Left lung (tissue), 10 donors: ENCODE measurements around the gene ABTB2. TPM values are rescaled to one million over a fixed set of nuclear protein-coding genes. Genes with fewer than 3 reads are reported as not detected.

Experiments
- ATAC-seq: fragments of 200-7000 bp; cut with Tn5 transposase; one replicate; pipeline ENCODE4 v1.9.1; 2020; ENCODE audit warnings: moderate library complexity
- DNase-seq, 4 donors: peaks; one replicate each; pipeline ENCODE4 v3.0.0-alpha.2; 2013 to 2020
- H3K27ac ChIP-seq, 2 donors: fragments of 200-600 bp; sonication (generic) in 1 of 2; one replicate each; pipeline versions ENCODE4 v1.5.0 to v1.8.0; 2020 to 2021
- H3K27me3 ChIP-seq, 2 donors: fragments of 200-600 bp; sonication (generic) in 1 of 2; one replicate each; pipeline versions ENCODE4 v1.5.0 to v1.8.0; 2020 to 2021
- H3K36me3 ChIP-seq, 2 donors: fragments of 200-600 bp; sonication (generic) in 1 of 2; one replicate each; pipeline versions ENCODE4 v1.5.0 to v1.8.0; 2020 to 2021
- H3K4me1 ChIP-seq, 2 donors: fragments of 200-600 bp; one replicate each; pipeline ENCODE4 v1.8.0; 2021
- H3K4me3 ChIP-seq, 2 donors: fragments of 200-600 bp; sonication (generic) in 1 of 2; one replicate each; pipeline versions ENCODE4 v1.5.0 to v1.8.0; 2020 to 2021; ENCODE audit warnings: mild to moderate bottlenecking in 1 of 2
- H3K9me3 ChIP-seq, 2 donors: fragments of 200-600 bp; sonication (generic) in 1 of 2; one replicate each; pipeline versions ENCODE4 v1.5.0 to v1.8.0; 2020 to 2021
- CTCF ChIP-seq, 2 donors: fragments of 200-600 bp; sonication (generic) in 1 of 2; IDR thresholded peaks; one replicate each; pipeline versions ENCODE4 v1.5.0 to v1.8.0; 2021; ENCODE audit warnings: antibody characterized with exemption in 2 of 2
- intact Hi-C, 2 donors: fragments of 100-400 bp; cut with DNase I; formaldehyde crosslinking; loops; one replicate each; pipeline versions ENCODE4 v1.11.2 to v1.14.2; 2022
- polyA plus RNA-seq, 6 donors: library from polyadenylated mRNA; unstranded; fragments of 120-200 nt; gene quantifications; one replicate each; pipeline ENCODE4 v1.2.1, GENCODE V29; 2013; ENCODE audit not compliant: insufficient read length in 6 of 6
- total RNA-seq, 2 donors: library from RNA; stranded (reverse); fragmentation: NEBNext Ultra II Directional; extraction: Animal tissue kit (Norgen Biotek cat#: 25700); gene quantifications; one replicate each; pipeline ENCODE4 v1.2.1, GENCODE V29; 2021
- donor health status: DM: no; HTN: yes; CAD: no.
- donor health status: DM: no; HTN: no; CAD: no.

ABTB2 gene
- total and polyA plus RNA-seq, 8 donors, result 2.4 to 6.9 (median 4.8) TPM

GRCh38 chr11:34209809-34210208, 148.0 kb downstream of the ABTB2 start:
- intact Hi-C loops, result no loop called here
- H3K27ac ChIP-seq, result no peak overlapping the region
- no peaks in the 10 kb centered on the region for H3K36me3 ChIP-seq
- peaks cover 0 to 17% of the 10 kb centered on the region in 2 donors for H3K4me1 ChIP-seq
- no peaks in the 10 kb centered on the region for H3K9me3 ChIP-seq
- no peak for ATAC-seq
- DNase-seq, result no peak
- no peak for TF ChIP-seq CTCF (IDR thresholded peaks at IDR 0.05)
- H3K4me3 ChIP-seq, result no peak overlapping the region
- H3K27me3 ChIP-seq, result no peaks in the 10 kb centered on the region

- DNase-seq (no peak), ATAC-seq (no peak)
- TF ChIP-seq CTCF (IDR thresholded peaks at IDR 0.05), result no peak
- Histone ChIP-seq H3K36me3 (no peaks in the 10 kb centered on the region), H3K27me3 (no peaks in the 10 kb centered on the region), H3K27ac (no peak overlapping the region), H3K4me1 (peaks cover 0 to 17% of the 10 kb centered on the region in 2 donors), H3K4me3 (no peak overlapping the region), H3K9me3 (no peaks in the 10 kb centered on the region)
- intact Hi-C loops, result no loop called here
These were observed 149.3 kb downstream of the ABTB2 start for GRCh38 chr11:34208266-34209135.

GRCh38 chr11:34207487-34208180, 150.2 kb downstream of the ABTB2 start:
- intact Hi-C loops, result no loop called here
- Histone ChIP-seq H3K27ac (no peak overlapping the region), H3K36me3 (no peaks in the 10 kb centered on the region), H3K4me1 (peaks cover 0 to 17% of the 10 kb centered on the region in 2 donors), H3K27me3 (no peaks in the 10 kb centered on the region), H3K9me3 (no peaks in the 10 kb centered on the region), H3K4me3 (no peak overlapping the region)
- no peak for DNase-seq
- ATAC-seq, result no peak
- TF ChIP-seq CTCF (IDR thresholded peaks at IDR 0.05), result no peak

- Histone ChIP-seq H3K36me3 (no peaks in the 10 kb centered on the region), H3K4me1 (peaks cover 0 to 17% of the 10 kb centered on the region in 2 donors), H3K27me3 (no peaks in the 10 kb centered on the region), H3K4me3 (no peak overlapping the region), H3K9me3 (no peaks in the 10 kb centered on the region), H3K27ac (no peak overlapping the region)
- ATAC-seq, result no peak
- no peak for TF ChIP-seq CTCF (IDR thresholded peaks at IDR 0.05)
- DNase-seq, result peak in 1 of 4 donors; percentile 51
- intact Hi-C loops, result no loop called here
These were observed 151.2 kb downstream of the ABTB2 start for GRCh38 chr11:34206407-34207300.
